ENCODE data around the gene KYAT1. TPM values are rescaled to one million over a fixed set of nuclear protein-coding genes. Genes with fewer than 3 reads are reported as not detected.
A peak's percentile ranks its signal among the peaks of the same experiment; 100 is the strongest.

KYAT1 gene
- total and polyA plus RNA-seq, 8 donors = 6.2 to 9.6 (median 7.2) TPM

- no peak for TF ChIP-seq CTCF (IDR thresholded peaks at IDR 0.05)
Measured at GRCh38 chr9:128810873-128811272, 70.9 kb downstream of the KYAT1 start.

GRCh38 chr9:128809831-128810230 is 71.9 kb downstream of the KYAT1 start:
- Histone ChIP-seq H3K4me3 (no peak overlapping the region), H3K4me1 (no peaks in the 10 kb centered on the region), H3K27me3 (no peaks in the 10 kb centered on the region), H3K27ac (no peak overlapping the region), H3K9me3 (no peaks in the 10 kb centered on the region), H3K36me3 (peaks cover 0 to 51% of the 10 kb centered on the region in 2 donors)
- peak; percentile 21 for ATAC-seq
- no peak for DNase-seq
- TF ChIP-seq CTCF (IDR thresholded peaks at IDR 0.05) = no peak
- intact Hi-C loops (cut with DNase I) = no loop called here

More at GRCh38 chr9:128810873-128811272, 70.9 kb downstream of the KYAT1 start:
- ATAC-seq = no peak
- H3K9me3 ChIP-seq = no peaks in the 10 kb centered on the region
- no peak for DNase-seq
- H3K36me3 ChIP-seq = peaks cover 0 to 40% of the 10 kb centered on the region in 2 donors
- no peak overlapping the region for H3K27ac ChIP-seq
- intact Hi-C loops (cut with DNase I) = no loop called here
- H3K4me3 ChIP-seq = no peak overlapping the region
- H3K27me3 ChIP-seq = no peaks in the 10 kb centered on the region
- H3K4me1 ChIP-seq = no peaks in the 10 kb centered on the region

- TF ChIP-seq CTCF (IDR thresholded peaks at IDR 0.05) = no peak
- no peak overlapping the region for H3K27ac ChIP-seq
- ATAC-seq = no peak
Measured at GRCh38 chr9:128809036-128809599, 72.6 kb downstream of the KYAT1 start.

GRCh38 chr9:128808543-128808942 is 73.2 kb downstream of the KYAT1 start:
- H3K27ac ChIP-seq = no peak overlapping the region
- intact Hi-C loops (cut with DNase I) = no loop called here
- peaks cover 0 to 63% of the 10 kb centered on the region in 2 donors for H3K36me3 ChIP-seq
- H3K27me3 ChIP-seq = no peaks in the 10 kb centered on the region
- H3K9me3 ChIP-seq = no peaks in the 10 kb centered on the region
- H3K4me3 ChIP-seq = no peak overlapping the region
- no peaks in the 10 kb centered on the region for H3K4me1 ChIP-seq
- TF ChIP-seq CTCF (IDR thresholded peaks at IDR 0.05) = no peak
- no peak for ATAC-seq
- no peak for DNase-seq

More at GRCh38 chr9:128809036-128809599, 72.6 kb downstream of the KYAT1 start:
- no peaks in the 10 kb centered on the region for H3K9me3 ChIP-seq
- peak in 1 of 4 donors; percentile 71 for DNase-seq
- H3K27me3 ChIP-seq = no peaks in the 10 kb centered on the region
- H3K36me3 ChIP-seq = peaks cover 0 to 58% of the 10 kb centered on the region in 2 donors
- H3K4me1 ChIP-seq = no peaks in the 10 kb centered on the region
- intact Hi-C loops (cut with DNase I) = no loop called here
- H3K4me3 ChIP-seq = no peak overlapping the region

- ATAC-seq = no peak
- peaks cover 0 to 71% of the 10 kb centered on the region in 2 donors for H3K36me3 ChIP-seq
- no peaks in the 10 kb centered on the region for H3K9me3 ChIP-seq
- no peaks in the 10 kb centered on the region for H3K4me1 ChIP-seq
- intact Hi-C loops (cut with DNase I) = no loop called here
- H3K4me3 ChIP-seq = no peak overlapping the region
- H3K27ac ChIP-seq = no peak overlapping the region
- peak in 1 of 4 donors; percentile 54 for DNase-seq
- H3K27me3 ChIP-seq = no peaks in the 10 kb centered on the region
- no peak for TF ChIP-seq CTCF (IDR thresholded peaks at IDR 0.05)
Measured at GRCh38 chr9:128807827-128808226, 73.9 kb downstream of the KYAT1 start.
